ENCODE measurements around the gene PHKB. TPM values are rescaled to one million over a fixed set of nuclear protein-coding genes. Genes with fewer than 3 reads are reported as not detected.

PHKB gene
- polyA plus RNA-seq, 1 experiment, result 78.7 TPM

DNA sequence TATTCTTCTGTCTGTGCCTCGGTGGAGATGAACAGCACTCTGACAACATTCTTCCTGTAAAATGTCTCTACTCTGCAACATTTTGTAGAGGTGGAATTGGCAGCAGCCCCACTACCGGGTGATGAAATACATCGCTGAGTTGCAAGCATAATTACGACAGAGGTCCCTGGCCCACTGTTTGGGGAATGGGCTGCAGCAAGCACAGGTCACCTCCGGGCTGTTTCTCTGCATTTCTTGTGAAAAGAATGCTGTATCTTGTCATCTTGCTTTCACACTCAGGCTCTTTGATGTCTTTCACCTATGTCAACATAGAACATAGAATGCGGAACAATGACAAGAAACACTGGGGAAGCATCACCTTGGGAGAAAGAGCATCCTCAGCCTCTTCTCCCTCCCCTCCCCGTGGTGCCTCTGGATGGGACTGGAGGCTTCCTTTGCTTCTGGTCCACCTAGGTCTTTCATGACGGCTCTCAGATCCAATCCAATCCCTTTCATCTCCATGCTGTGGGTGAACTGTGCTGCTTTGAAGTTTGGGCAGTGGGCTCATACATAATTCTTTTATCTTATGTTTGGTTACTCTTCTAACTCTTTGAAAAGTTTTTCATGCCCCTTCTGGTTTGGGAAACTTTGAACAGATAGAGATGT is 265.0 kb downstream of the PHKB start:
- no peak for DNase-seq (ENCODE audit: low read depth, low spot score)
- ChIA-PET POLR2A (no interaction called here), CTCF (interaction anchor here (0.6 kb wide), 1 partner anchor 779 kb away, joined by 4 read pairs; no protein-coding TSS in a partner anchor)
- Histone ChIP-seq H3K27ac (ENCODE audit: low read depth, low read length) (no peak overlapping the region), H3K9me3 (ENCODE audit: control insufficient read depth, insufficient read depth, low read length) (no peaks in the 10 kb centered on the region), H3K4me3 (ENCODE audit: low read depth, low read length) (no peak overlapping the region), H3K27me3 (ENCODE audit: control insufficient read depth, insufficient read depth, low read length) (no peaks in the 10 kb centered on the region)
- TF ChIP-seq, protein P1, sequence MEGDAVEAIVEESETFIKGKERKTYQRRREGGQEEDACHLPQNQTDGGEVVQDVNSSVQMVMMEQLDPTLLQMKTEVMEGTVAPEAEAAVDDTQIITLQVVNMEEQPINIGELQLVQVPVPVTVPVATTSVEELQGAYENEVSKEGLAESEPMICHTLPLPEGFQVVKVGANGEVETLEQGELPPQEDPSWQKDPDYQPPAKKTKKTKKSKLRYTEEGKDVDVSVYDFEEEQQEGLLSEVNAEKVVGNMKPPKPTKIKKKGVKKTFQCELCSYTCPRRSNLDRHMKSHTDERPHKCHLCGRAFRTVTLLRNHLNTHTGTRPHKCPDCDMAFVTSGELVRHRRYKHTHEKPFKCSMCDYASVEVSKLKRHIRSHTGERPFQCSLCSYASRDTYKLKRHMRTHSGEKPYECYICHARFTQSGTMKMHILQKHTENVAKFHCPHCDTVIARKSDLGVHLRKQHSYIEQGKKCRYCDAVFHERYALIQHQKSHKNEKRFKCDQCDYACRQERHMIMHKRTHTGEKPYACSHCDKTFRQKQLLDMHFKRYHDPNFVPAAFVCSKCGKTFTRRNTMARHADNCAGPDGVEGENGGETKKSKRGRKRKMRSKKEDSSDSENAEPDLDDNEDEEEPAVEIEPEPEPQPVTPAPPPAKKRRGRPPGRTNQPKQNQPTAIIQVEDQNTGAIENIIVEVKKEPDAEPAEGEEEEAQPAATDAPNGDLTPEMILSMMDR (IDR thresholded peaks at IDR 0.05; ENCODE audit: low read depth, low read length), result no peak

DNA sequence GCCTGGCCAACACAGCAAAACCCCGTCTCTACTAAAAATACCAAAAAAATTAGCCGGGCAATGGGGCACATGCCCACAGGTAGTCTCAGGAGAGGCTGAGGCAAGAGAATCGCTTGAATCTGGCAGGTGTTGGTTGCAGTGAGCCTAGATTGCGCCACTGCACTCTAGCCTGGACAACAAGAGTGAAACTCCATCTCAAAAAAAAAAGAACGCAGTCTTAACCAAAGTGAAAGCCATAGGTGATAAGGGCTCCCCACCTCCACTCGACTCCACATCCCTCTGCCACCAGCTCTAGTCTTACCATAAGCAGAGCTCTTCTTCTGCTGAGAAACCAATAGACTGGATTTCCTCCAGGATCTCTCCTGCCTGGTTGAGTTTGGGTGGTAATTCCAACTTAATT is 266.0 kb downstream of the PHKB start:
- DNase-seq (ENCODE audit: low read depth, low spot score), result no peak
- POLR2A ChIA-PET, result no interaction called here
- CTCF ChIA-PET, result no interaction called here
- Histone ChIP-seq H3K27ac (ENCODE audit: low read depth, low read length) (no peak overlapping the region), H3K27me3 (ENCODE audit: control insufficient read depth, insufficient read depth, low read length) (no peaks in the 10 kb centered on the region), H3K9me3 (ENCODE audit: control insufficient read depth, insufficient read depth, low read length) (no peaks in the 10 kb centered on the region), H3K4me3 (ENCODE audit: low read depth, low read length) (no peak overlapping the region)
- TF ChIP-seq, protein P1 (IDR thresholded peaks at IDR 0.05; ENCODE audit: low read depth, low read length), result no peak

DNA sequence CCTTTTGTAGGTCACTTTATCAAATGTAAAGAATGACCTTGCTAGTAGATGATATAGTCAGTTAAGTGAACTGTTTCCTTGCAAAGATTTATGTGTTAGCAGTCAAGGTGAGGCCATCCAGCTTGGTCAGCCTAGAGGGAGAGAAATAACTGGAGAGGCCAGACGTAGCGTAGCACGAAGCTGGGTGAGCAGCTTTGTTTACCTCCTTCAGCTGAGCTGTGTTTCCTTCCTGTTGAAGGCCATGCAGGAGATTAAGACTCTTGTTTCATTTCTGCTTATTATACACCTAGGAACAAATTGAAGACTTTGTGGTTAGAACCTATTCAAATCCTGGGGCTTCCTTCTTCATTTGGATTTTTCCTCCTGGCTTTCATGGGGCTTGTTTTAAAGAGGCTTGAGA is 267.1 kb downstream of the PHKB start:
- Histone ChIP-seq H3K27me3 (ENCODE audit: control insufficient read depth, insufficient read depth, low read length) (no peaks in the 10 kb centered on the region), H3K4me3 (ENCODE audit: low read depth, low read length) (no peak overlapping the region), H3K27ac (ENCODE audit: low read depth, low read length) (no peak overlapping the region), H3K9me3 (ENCODE audit: control insufficient read depth, insufficient read depth, low read length) (no peaks in the 10 kb centered on the region)
- no peak for DNase-seq (ENCODE audit: low read depth, low spot score)
- ChIA-PET POLR2A (no interaction called here), CTCF (no interaction called here)
- TF ChIP-seq, protein P1 (IDR thresholded peaks at IDR 0.05; ENCODE audit: low read depth, low read length), result no peak

DNA sequence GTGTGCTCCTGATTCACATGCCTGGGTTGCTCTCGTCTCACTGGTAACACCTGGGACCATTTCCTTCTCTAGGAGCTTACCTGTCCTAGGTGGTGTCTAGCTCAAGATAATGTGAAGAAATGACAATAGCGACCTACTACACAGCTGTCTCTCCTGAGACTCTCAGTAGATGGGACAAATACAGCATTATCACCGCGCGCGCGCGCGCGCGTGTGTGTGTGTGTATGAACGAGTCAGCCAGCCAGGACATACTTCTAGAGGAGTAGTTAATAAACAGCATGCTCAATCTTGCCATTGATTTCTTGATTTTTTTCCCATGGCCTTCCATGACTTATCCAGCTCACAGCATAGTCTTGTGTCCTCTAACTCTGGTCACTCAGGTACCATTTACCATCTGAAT is 268.6 kb downstream of the PHKB start:
- no peak for DNase-seq (ENCODE audit: low read depth, low spot score)
- TF ChIP-seq, protein P1 (IDR thresholded peaks at IDR 0.05; ENCODE audit: low read depth, low read length), result no peak
- no peak overlapping the region for H3K4me3 ChIP-seq (ENCODE audit: low read depth, low read length)
- CTCF ChIA-PET, result no interaction called here
- H3K27ac ChIP-seq (ENCODE audit: low read depth, low read length), result no peak overlapping the region
- POLR2A ChIA-PET, result no interaction called here
- no peaks in the 10 kb centered on the region for H3K27me3 ChIP-seq (ENCODE audit: control insufficient read depth, insufficient read depth, low read length)
- H3K9me3 ChIP-seq (ENCODE audit: control insufficient read depth, insufficient read depth, low read length), result no peaks in the 10 kb centered on the region

DNA sequence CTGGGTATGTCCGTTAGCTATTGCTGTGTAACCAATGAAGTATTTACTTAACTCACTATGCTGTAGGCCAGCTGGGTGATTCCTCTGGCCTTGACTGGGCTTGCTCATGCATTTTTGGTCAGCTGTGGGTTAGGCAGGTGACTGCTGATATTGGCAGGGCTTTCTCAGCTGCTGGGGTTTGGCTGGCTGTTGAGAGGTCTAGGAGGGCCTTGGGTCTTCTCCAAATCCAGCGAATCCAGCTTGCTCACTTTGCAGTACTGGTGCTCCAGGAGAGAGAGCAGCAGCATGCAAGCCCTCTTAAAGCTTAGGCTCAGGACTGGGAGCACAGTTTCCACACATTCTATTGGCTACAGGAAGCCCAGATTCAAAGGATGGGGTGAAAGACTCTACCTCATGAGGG is 270.1 kb downstream of the PHKB start:
- H3K27me3 ChIP-seq (ENCODE audit: control insufficient read depth, insufficient read depth, low read length), result no peaks in the 10 kb centered on the region
- TF ChIP-seq, protein P1 (IDR thresholded peaks at IDR 0.05; ENCODE audit: low read depth, low read length), result no peak
- DNase-seq (ENCODE audit: low read depth, low spot score), result peak; percentile 97
- POLR2A ChIA-PET, result interaction anchor here (0.5 to 0.8 kb wide), 4 partner anchors 14 to 392 kb away, joined by 3 to 5 read pairs (median 3); no protein-coding TSS in a partner anchor
- CTCF ChIA-PET, result interaction anchor here (0.5 to 2.1 kb wide), 4 partner anchors 324 to 675 kb away, joined by 3 to 5 read pairs (median 5); no protein-coding TSS in a partner anchor
- H3K4me3 ChIP-seq (ENCODE audit: low read depth, low read length), result no peak overlapping the region
- H3K9me3 ChIP-seq (ENCODE audit: control insufficient read depth, insufficient read depth, low read length), result no peaks in the 10 kb centered on the region
- H3K27ac ChIP-seq (ENCODE audit: low read depth, low read length), result peak overlapping the region; percentile 60
